ENCODE measurements around the gene PRAMEF12.

DNA sequence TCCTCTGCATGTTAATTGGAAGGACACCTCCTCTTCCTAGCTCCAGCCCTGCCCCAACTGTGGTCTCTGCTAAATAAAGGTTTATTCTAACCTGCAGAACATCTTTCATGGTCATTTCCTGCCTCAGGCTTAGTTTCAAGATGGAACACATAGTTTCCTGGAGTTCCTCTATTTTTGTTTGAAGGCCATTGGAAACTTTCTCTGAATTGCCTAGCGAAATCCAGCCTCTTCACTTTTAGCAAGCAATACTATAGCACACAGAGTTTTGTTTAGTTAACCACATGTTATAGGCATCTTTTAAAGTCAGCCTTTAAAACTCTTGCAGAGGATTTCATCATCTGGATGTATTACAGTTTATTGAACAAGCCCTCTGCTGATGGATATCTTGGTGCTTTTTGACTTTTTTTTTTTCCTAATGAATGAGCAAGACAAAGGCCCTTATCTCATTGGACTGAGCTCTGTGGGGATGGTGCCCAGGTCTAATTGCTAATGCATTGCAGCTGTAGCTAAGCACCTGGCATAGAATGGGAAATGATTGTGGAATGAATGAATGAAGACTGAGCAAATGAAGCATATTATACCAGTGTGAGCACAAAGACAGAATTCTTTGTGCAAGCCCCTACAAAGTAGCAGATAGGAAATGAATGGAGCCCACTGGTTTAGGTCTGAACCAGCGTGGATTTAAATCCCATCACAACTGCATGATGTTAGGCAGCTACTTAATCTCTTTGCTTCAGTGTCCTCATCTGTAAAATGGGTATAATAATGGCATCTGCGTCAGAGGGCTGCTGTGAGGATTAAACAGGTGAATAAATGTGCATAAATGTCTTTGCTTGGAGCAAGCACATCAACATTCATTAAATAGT, 28.2 kb upstream of the PRAMEF12 start:
- TF ChIP-seq, protein P1, sequence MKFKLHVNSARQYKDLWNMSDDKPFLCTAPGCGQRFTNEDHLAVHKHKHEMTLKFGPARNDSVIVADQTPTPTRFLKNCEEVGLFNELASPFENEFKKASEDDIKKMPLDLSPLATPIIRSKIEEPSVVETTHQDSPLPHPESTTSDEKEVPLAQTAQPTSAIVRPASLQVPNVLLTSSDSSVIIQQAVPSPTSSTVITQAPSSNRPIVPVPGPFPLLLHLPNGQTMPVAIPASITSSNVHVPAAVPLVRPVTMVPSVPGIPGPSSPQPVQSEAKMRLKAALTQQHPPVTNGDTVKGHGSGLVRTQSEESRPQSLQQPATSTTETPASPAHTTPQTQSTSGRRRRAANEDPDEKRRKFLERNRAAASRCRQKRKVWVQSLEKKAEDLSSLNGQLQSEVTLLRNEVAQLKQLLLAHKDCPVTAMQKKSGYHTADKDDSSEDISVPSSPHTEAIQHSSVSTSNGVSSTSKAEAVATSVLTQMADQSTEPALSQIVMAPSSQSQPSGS (CRISPR knock-in tag; IDR thresholded peaks at IDR 0.05; ENCODE audit: borderline replicate concordance, low read depth): no peak
- TF ChIP-seq, protein P2, sequence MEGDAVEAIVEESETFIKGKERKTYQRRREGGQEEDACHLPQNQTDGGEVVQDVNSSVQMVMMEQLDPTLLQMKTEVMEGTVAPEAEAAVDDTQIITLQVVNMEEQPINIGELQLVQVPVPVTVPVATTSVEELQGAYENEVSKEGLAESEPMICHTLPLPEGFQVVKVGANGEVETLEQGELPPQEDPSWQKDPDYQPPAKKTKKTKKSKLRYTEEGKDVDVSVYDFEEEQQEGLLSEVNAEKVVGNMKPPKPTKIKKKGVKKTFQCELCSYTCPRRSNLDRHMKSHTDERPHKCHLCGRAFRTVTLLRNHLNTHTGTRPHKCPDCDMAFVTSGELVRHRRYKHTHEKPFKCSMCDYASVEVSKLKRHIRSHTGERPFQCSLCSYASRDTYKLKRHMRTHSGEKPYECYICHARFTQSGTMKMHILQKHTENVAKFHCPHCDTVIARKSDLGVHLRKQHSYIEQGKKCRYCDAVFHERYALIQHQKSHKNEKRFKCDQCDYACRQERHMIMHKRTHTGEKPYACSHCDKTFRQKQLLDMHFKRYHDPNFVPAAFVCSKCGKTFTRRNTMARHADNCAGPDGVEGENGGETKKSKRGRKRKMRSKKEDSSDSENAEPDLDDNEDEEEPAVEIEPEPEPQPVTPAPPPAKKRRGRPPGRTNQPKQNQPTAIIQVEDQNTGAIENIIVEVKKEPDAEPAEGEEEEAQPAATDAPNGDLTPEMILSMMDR (IDR thresholded peaks at IDR 0.05): no peak
- TF ChIP-seq, protein P3, sequence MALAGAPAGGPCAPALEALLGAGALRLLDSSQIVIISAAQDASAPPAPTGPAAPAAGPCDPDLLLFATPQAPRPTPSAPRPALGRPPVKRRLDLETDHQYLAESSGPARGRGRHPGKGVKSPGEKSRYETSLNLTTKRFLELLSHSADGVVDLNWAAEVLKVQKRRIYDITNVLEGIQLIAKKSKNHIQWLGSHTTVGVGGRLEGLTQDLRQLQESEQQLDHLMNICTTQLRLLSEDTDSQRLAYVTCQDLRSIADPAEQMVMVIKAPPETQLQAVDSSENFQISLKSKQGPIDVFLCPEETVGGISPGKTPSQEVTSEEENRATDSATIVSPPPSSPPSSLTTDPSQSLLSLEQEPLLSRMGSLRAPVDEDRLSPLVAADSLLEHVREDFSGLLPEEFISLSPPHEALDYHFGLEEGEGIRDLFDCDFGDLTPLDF (CRISPR knock-in tag; IDR thresholded peaks at IDR 0.05): no peak
- TF ChIP-seq TEAD4 (CRISPR knock-in tag; IDR thresholded peaks at IDR 0.05) (no peak), ETV6 (CRISPR knock-in tag; IDR thresholded peaks at IDR 0.05) (no peak), JUN (CRISPR knock-in tag; IDR thresholded peaks at IDR 0.05) (no peak), HMGA2 (CRISPR knock-in tag; IDR thresholded peaks at IDR 0.05) (no peak), EMX1 (CRISPR knock-in tag; IDR thresholded peaks at IDR 0.05) (no peak)
- TF ChIP-seq, protein P4, sequence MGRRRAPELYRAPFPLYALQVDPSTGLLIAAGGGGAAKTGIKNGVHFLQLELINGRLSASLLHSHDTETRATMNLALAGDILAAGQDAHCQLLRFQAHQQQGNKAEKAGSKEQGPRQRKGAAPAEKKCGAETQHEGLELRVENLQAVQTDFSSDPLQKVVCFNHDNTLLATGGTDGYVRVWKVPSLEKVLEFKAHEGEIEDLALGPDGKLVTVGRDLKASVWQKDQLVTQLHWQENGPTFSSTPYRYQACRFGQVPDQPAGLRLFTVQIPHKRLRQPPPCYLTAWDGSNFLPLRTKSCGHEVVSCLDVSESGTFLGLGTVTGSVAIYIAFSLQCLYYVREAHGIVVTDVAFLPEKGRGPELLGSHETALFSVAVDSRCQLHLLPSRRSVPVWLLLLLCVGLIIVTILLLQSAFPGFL (CRISPR knock-in tag; IDR thresholded peaks at IDR 0.05; ENCODE audit: borderline replicate concordance): no peak
- TF ChIP-seq, protein P5, sequence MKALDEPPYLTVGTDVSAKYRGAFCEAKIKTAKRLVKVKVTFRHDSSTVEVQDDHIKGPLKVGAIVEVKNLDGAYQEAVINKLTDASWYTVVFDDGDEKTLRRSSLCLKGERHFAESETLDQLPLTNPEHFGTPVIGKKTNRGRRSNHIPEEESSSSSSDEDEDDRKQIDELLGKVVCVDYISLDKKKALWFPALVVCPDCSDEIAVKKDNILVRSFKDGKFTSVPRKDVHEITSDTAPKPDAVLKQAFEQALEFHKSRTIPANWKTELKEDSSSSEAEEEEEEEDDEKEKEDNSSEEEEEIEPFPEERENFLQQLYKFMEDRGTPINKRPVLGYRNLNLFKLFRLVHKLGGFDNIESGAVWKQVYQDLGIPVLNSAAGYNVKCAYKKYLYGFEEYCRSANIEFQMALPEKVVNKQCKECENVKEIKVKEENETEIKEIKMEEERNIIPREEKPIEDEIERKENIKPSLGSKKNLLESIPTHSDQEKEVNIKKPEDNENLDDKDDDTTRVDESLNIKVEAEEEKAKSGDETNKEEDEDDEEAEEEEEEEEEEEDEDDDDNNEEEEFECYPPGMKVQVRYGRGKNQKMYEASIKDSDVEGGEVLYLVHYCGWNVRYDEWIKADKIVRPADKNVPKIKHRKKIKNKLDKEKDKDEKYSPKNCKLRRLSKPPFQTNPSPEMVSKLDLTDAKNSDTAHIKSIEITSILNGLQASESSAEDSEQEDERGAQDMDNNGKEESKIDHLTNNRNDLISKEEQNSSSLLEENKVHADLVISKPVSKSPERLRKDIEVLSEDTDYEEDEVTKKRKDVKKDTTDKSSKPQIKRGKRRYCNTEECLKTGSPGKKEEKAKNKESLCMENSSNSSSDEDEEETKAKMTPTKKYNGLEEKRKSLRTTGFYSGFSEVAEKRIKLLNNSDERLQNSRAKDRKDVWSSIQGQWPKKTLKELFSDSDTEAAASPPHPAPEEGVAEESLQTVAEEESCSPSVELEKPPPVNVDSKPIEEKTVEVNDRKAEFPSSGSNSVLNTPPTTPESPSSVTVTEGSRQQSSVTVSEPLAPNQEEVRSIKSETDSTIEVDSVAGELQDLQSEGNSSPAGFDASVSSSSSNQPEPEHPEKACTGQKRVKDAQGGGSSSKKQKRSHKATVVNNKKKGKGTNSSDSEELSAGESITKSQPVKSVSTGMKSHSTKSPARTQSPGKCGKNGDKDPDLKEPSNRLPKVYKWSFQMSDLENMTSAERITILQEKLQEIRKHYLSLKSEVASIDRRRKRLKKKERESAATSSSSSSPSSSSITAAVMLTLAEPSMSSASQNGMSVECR (CRISPR knock-in tag; IDR thresholded peaks at IDR 0.05; ENCODE audit: borderline replicate concordance): no peak
- TF ChIP-seq, protein P6, sequence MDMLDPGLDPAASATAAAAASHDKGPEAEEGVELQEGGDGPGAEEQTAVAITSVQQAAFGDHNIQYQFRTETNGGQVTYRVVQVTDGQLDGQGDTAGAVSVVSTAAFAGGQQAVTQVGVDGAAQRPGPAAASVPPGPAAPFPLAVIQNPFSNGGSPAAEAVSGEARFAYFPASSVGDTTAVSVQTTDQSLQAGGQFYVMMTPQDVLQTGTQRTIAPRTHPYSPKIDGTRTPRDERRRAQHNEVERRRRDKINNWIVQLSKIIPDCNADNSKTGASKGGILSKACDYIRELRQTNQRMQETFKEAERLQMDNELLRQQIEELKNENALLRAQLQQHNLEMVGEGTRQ (CRISPR knock-in tag; IDR thresholded peaks at IDR 0.05): no peak
- TF ChIP-seq, protein P7, sequence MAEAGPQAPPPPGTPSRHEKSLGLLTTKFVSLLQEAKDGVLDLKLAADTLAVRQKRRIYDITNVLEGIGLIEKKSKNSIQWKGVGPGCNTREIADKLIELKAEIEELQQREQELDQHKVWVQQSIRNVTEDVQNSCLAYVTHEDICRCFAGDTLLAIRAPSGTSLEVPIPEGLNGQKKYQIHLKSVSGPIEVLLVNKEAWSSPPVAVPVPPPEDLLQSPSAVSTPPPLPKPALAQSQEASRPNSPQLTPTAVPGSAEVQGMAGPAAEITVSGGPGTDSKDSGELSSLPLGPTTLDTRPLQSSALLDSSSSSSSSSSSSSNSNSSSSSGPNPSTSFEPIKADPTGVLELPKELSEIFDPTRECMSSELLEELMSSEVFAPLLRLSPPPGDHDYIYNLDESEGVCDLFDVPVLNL (CRISPR knock-in tag; IDR thresholded peaks at IDR 0.05; ENCODE audit: borderline replicate concordance, low read depth): no peak

Measured in WTC11 (cell line).